Stomach (tissue), 4 donors: Measurements from ENCODE around the gene FAF2.

ENCODE experiments used
- EP300 ChIP-seq: sonication (generic); formaldehyde crosslinking; IDR thresholded peaks from one replicate; pipeline ENCODE4 v1.6.1; 2017; ENCODE audit warnings: antibody characterized with exemption
- POLR2A ChIP-seq, 4 donors: fragments of 450-650 bp; IDR thresholded peaks; one replicate each; pipeline ENCODE4 v1.6.1; 2016; ENCODE audit warnings: antibody characterized with exemption in 4 of 4, control low read depth in 2 of 4, mild to moderate bottlenecking in 1 of 4, moderate library complexity in 1 of 4
- POLR2AphosphoS5 ChIP-seq, 3 donors: sonication (generic); formaldehyde crosslinking; IDR thresholded peaks; one replicate each; pipeline ENCODE4 v1.6.1; 2016; ENCODE audit warnings: antibody characterized with exemption in 3 of 3
- TF ChIP-seq, protein P1 (sequence below), 7 experiments: fragments of 450-650 bp in 4 of 7; fragments of 200-600 bp in 3 of 7; sonication (generic) in 3 of 7; IDR thresholded peaks; one replicate each; pipeline ENCODE4 v1.5.1; 2016 to 2019; ENCODE audit warnings: antibody characterized with exemption in 7 of 7, control low read depth in 2 of 7, mild to moderate bottlenecking in 1 of 7

DNA sequence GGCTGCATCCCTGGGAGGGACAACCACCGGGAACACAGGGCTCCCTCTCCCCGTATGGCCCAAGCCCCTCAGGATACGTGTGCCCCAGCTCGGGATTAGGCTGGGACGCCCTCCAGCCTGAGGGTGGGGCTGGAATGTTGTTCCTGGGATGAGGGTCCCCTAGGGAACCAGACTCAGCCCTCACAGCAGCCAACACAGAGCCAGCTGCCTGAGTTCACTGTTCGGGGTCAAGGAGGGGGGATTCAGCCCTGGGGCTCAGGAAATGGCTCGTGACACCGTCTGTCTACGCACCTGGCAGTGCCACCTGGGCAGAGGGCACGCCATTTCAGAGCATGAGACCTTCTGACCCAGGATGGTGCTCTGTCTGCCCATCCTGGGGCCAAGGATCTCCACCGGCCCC lies 80.1 kb downstream of the FAF2 start:
- TF ChIP-seq EP300 = no peak
- TF ChIP-seq, protein P1, sequence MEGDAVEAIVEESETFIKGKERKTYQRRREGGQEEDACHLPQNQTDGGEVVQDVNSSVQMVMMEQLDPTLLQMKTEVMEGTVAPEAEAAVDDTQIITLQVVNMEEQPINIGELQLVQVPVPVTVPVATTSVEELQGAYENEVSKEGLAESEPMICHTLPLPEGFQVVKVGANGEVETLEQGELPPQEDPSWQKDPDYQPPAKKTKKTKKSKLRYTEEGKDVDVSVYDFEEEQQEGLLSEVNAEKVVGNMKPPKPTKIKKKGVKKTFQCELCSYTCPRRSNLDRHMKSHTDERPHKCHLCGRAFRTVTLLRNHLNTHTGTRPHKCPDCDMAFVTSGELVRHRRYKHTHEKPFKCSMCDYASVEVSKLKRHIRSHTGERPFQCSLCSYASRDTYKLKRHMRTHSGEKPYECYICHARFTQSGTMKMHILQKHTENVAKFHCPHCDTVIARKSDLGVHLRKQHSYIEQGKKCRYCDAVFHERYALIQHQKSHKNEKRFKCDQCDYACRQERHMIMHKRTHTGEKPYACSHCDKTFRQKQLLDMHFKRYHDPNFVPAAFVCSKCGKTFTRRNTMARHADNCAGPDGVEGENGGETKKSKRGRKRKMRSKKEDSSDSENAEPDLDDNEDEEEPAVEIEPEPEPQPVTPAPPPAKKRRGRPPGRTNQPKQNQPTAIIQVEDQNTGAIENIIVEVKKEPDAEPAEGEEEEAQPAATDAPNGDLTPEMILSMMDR (IDR thresholded peaks at IDR 0.05) = no peak
- no peak for TF ChIP-seq POLR2A (IDR thresholded peaks at IDR 0.05)
- TF ChIP-seq POLR2AphosphoS5 (IDR thresholded peaks at IDR 0.05) = no peak
